Measurements from ENCODE around the gene TRIM7. TPM values are rescaled to one million over a fixed set of nuclear protein-coding genes. Genes with fewer than 3 reads are reported as not detected.
"Not testable (repeated sequence)": the region's sequence is repeated elsewhere in the genome, so short reads cannot be mapped to it uniquely, and the experiment has no call there.

TRIM7 gene
- total RNA-seq, 1 donor = 2.2 TPM

DNA sequence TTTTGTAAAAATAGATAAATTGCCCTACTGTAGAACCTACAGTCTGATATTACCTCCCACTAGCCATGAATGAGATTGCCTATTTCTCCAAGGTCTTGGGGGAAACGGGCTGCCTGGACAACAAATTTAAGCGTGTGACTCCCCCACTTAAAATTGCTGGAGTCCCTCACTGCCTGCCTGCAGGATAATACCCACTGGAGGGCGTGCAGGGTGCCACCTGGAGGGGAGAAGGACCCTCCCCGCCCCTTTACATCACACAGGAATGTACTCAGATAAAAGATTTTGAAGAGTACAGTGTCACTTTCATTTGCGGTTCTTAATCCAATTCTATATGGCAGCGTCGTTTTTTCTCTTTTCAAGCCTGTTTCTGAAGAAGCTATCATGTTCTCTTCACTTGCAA is 6.2 kb upstream of the TRIM7 start:
- no peak for DNase-seq (ENCODE audit: low read depth)
- TF ChIP-seq, protein P1, sequence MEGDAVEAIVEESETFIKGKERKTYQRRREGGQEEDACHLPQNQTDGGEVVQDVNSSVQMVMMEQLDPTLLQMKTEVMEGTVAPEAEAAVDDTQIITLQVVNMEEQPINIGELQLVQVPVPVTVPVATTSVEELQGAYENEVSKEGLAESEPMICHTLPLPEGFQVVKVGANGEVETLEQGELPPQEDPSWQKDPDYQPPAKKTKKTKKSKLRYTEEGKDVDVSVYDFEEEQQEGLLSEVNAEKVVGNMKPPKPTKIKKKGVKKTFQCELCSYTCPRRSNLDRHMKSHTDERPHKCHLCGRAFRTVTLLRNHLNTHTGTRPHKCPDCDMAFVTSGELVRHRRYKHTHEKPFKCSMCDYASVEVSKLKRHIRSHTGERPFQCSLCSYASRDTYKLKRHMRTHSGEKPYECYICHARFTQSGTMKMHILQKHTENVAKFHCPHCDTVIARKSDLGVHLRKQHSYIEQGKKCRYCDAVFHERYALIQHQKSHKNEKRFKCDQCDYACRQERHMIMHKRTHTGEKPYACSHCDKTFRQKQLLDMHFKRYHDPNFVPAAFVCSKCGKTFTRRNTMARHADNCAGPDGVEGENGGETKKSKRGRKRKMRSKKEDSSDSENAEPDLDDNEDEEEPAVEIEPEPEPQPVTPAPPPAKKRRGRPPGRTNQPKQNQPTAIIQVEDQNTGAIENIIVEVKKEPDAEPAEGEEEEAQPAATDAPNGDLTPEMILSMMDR (IDR thresholded peaks at IDR 0.05; ENCODE audit: insufficient read depth, low read depth, low read length) = no peak
- no peak overlapping the region for H3K4me3 ChIP-seq (ENCODE audit: low read depth, low read length)

DNA sequence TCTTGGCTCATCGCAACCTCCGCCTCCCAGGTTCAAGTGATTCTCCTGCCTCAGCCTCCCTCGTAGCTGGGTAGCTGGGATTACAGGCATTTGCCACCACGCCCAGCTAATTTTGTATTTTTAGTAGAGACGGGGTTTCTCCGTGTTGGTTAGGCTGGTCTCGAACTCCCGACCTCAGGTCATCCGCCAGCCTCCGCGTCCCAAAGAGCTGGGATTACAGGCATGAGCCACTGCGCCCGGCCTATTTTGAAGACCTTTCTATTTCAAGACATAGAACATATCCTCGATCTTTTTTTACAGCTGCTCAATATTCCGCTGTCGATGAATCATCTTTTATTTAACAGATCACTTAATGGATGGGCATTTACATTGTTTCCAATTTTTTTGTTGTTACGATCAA is 5.7 kb upstream of the TRIM7 start:
- not testable (repeated sequence) for H3K4me3 ChIP-seq (ENCODE audit: low read depth, low read length); DNase-seq (ENCODE audit: low read depth)

DNA sequence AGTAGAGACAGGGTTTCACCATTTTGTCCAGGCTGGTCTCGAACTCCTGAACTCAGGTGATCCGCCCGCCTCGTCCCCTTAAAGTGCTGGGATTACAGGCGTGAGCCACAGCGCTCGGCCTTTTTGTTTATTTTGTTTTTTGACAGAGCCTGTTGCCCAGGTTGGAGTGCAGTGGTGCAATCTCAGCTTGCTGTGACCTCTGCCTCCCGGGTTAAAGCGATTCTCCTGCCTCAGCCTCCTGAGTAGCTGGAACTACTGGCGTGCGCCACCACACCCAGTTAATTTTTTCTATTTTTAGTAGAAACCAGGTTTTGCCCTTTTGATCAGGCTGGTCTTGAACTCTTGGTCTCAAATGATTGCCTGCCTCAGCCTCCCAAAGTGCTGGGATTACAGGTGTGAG is 5.2 kb upstream of the TRIM7 start:
- not testable (repeated sequence) for DNase-seq (ENCODE audit: low read depth); H3K4me3 ChIP-seq (ENCODE audit: low read depth, low read length)

DNA sequence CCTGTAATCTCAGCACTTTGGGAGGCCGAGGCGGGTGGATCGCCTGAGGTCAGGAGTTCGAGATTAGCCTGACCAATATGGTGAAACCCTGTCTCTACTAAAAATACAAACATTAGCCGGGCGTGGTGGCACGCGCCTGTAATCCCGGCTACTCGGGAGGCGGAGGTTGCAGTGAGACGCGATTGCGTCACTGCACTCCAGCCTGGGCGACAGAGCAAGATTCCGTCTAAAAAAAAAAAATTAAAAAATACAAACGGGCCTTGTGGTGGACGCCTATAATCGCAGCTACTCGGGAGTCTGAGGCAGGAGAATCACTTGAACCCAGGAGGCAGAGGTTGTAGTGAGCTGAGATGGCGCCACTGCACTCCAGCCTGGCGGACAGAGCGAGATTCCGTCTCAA is 4.0 kb upstream of the TRIM7 start:
- H3K4me3 ChIP-seq (ENCODE audit: low read depth, low read length); DNase-seq (ENCODE audit: low read depth): not testable (repeated sequence)

DNA sequence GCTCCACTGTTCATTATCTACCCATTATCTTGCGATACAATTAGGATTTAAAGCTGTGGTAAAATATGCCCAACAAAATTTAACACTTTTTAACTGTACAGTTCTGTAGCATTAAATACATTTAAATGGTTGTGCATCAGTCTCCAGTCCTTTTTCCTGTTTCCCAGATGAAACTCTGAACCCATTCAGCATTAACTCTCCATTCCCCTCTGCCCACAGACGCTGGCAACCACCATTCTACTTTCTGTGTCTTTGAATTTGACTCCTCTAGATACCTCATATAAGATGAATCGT is 2.9 kb upstream of the TRIM7 start:
- H3K4me3 ChIP-seq (ENCODE audit: low read depth, low read length) = peak overlapping the region; percentile 64
- DNase-seq (ENCODE audit: low read depth) = no peak
- TF ChIP-seq, protein P1 (IDR thresholded peaks at IDR 0.05; ENCODE audit: insufficient read depth, low read depth, low read length) = no peak

DNA sequence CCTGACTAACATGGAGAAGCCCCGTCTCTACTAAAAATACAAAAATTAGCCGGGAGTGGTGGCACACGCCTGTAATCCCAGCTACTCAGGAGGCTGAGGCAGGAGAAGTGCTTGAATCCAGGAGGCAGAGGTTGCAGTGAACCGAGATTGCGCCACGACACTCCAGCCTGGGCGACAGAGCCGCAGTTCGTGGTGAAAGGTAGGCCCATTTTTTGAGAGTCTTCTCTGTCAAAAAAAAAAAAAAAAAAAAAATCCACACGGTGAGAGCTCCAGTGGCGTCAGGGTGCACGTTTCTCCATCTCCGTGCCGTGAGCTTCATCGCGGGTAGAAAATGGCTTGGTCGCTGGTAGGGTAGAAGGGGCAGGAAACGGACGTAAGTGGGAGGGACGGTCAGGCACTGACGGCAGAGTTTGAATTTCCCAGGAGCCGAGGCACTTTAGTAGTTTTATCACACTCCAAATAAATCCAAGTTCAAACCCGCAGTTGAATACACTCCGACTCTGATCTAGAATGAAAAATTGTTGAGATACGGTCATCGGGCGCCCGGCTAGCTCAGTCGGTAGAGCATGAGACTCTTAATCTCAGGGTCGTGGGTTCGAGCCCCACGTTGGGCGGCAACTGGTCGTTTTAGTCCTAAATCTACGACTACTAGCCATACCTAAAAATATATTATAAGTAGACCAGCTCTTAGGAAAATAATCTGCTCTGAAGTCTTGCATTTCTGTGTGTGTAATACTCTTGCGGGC is 2.4 kb upstream of the TRIM7 start:
- TF ChIP-seq, protein P1 (IDR thresholded peaks at IDR 0.05; ENCODE audit: insufficient read depth, low read depth, low read length) = no peak

DNA sequence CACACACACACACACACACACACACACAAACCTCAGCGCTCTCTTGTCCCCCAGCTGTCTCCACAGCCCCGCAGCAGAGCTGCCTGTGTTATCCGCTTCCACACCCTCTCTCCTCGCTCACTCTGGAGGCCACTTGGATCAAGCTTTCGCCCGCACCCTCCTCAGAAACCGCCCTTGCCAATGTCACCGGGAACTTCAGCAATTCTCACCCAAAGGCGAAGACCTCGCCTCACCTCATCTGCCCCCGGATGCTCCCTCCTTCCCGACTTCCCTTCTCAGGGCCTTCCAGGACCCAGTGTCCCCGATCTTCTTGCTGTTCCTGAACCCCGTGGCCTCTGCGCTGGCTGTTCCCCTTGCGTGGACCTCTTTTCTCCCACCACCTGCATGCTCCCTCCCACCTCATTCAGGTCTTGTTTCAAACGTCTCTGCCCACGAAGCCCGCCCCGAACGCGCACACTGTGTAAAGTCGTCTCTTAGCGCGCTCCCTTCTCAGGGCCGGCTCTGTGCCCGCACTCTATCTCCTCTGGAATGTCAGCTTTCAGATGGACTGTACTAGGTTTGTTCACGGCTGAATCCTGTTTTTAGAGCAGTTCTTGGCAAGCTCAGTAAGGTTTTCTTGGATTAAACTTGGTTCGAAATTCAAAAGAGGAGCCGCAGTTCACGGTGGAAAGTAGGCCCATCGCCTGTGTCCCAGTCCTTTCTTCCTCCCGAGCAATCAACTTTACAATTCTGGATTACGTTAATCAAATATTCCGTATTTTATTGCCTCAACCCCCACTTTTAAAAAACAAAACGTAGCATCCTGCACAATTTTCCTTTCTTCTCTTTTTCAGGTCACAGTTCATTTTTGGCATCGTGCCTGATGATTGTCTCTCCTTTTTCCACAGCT is 1.0 kb upstream of the TRIM7 start:
- TF ChIP-seq, protein P1 (IDR thresholded peaks at IDR 0.05; ENCODE audit: insufficient read depth, low read depth, low read length) = no peak
- H3K4me3 ChIP-seq (ENCODE audit: low read depth, low read length) = peak overlapping the region; percentile 67
- no peak for DNase-seq (ENCODE audit: low read depth)

More for the DNA sequence above, 2.4 kb upstream of the TRIM7 start:
- H3K4me3 ChIP-seq (ENCODE audit: low read depth, low read length) = peak overlapping the region; percentile 64
- peak; percentile 92 for DNase-seq (ENCODE audit: low read depth)

DNA sequence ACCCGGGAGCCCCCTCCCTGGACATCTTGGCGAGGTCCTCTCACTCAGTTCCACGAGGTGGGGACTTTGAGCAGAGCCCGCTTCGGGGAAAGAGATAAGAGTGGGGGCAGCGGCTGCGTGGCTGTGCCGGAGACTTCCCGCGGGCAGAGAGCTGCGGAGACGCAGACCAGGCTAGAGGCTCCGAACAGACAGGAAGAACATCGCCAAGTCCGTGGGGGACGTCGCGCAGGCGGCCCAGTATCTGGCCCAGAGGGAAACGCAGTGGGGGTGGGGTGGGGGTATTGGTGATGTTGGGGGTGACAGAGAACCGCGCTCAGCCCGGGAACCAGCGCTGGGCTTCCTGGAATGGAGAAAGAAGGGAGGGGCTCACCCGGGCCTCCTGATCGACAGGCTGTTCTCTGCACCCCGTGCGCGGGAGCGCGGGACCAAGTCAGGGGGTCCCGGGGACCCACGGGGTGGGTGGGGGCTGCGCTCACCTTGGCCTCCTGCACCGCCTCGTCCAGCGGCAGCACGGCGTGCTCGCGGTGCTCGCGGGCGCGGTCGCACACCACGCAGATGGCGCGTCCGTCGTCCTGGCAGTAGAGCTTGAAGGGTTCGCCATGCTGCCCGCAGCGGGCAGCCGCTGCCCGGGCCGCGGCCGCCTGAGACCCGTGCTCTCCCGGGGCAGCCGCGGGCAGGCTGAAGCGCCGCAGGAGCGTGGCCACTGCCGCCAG is 727 bp downstream of the TRIM7 start:
- TF ChIP-seq, protein P1 (IDR thresholded peaks at IDR 0.05; ENCODE audit: insufficient read depth, low read depth, low read length) = no peak
- peak overlapping the region; percentile 67 for H3K4me3 ChIP-seq (ENCODE audit: low read depth, low read length)
- peak; percentile 53 for DNase-seq (ENCODE audit: low read depth)

All from fibroblast of villous mesenchyme (primary cell).